Measurements from ENCODE around the gene ACTG1.

Gene ACTG1

DNA sequence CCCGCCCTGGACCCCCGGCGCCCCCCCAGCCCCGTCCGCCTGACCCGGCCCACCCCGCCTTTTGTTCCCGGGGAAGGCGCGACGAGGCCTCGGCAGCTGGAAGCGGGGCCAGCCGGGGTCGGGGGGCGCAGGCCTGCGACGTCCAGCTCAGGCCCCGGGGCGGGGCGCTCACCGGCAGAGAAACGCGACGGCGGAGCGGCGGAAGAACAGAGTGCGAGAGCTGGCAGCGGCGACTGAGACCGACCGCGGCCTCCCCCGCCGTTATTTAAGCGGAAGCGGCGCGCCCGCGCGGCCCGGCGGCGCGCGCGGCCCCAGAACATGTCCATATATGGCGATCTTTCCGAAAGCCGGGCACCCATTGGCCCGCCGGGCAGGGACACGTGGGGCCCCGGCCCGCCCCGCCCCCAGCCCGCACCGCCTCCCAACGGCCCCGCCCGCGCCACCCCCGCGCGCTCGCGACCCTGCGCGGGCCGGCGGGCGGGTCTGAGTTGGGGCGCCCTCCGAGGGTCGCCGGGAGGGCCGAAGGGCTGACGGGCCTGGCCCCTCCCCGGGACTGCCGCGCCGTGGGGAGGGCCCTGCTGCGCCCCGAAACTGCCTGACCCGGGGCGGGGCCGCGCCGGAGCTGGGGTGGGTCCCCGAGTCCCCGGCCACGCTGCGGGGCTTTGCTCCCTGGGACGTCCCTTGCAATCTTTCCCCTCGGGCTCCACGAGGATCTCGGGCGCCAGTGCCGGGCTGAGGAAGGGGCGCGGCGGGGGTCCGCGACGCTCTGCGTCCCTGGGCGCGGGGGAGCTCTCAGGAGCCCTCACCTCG lies at the start of gene ACTG1:
TSS of gene ACTG1 (minus strand) at position 238 of the 810 bp plus-strand sequence. CDS start 445 bp downstream, outside the sequence.
- DNase-seq, result peak; percentile 91

DNA sequence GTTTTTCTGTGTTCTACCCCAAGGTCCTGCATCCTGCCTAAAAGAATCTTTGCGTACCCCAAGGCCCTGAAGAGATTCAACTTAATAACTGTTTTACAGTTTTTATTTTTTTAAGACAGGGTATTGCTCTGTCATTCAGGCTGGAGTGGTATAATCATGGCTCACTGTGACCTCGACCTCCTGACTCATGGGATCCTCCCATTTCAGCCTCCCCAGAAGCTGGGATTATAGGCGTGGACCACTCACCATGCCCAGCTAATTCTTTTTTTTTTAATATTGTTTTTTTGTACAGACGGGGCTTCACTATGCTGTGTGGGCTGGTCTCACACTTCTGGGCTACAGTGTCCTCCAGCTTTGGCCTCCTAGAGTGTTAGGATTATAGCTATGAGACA lies 48.9 kb upstream of the ACTG1 start:
- DNase-seq, result no peak

DNA sequence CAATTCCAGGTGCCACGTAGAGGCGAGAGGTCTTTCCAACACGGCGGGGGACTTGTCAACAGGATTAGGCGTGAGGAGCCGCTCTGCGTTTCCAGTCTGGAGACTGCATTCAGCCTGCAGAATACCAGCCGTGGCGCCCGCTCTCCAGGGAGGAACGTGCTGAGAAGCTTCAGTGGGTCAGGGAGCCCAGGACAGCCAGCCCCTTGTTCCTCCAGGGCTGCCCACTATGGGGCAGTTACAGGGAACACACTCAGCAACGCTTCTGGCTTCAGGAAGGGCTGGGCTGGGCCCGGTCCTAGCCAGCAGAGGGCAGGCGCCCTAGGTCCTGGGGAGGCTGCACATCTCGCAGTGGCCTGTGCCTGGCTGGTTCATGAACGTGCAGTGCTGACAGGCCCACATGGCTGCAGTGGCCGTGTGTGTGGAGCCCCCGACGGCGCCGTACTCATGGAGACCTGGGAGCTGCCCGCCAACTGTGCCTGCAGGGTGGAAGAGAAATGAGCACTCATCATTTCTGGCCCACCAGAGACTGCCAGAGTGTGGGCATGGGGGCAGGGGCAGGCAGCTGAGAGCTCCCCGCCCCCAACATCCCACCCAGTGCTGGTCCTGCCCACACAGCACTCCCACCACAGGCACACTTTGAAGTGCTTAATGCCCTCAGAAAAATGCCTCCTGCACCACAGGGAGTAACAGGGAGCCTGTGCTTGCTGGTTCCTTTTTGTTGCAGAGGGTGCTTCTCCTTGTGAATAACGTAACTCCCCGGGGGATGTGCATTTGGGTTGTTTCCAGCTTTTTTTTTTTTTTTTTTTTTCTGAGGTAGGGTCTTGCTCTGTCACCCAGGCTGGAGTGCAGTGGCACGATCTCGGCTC lies 46.6 kb upstream of the ACTG1 start:
- no peak for DNase-seq

DNA sequence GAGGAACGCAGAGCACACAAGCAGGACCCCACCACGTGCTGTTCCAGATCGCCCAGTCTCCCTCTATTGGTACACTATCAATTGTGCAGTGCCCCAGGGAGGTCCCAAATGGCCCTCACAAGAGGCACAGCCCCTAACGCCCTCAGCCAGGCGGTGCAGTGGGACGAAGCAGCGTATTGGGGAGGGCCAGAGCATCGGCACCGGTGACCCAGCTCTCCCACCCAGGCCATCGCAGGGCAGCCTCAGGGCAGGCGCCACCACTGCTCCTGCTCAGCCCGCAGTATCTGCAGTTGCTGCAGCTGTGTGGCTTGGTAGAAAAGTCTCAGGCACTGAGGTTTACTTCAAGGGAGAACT lies 45.5 kb upstream of the ACTG1 start:
- no peak for DNase-seq

DNA sequence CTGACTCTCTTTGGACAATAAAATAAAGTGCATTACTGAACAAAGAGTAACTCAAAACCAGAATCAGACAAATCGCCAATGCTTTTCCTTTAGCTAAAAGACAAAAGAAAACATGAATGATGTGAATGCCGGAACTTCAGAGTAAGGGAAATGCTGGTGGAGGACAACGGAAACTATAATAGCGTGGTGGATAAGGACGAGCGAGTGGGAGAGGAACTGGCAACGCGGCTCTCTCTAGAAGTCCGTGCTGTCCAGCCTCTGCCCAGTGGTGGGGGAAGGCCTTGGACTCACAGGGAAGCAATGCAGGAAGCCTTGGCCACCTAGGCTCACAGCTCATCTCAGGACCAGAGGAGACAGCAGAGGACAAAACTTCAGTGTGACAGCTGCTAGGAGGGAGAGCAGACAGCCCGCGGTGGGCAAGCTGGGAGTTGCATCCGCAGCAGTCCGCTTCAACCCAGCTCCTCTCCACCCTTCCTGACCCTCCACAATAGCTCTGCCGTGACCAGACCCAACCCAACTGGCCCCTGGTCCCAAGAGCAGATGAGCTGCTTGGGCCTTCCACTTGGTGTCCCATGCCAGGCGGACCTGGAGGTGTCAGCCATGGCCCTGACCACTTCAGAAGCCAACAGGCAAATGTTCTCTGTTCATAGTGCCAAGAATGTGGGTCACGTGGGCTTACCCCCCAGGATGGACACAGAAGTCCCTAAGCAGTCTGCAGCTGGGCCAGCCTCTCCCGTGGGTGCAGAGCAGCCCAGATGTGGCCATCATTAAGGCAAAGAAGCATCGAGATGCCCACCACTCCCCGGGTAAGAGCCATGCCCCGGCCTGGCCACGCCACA lies 44.9 kb upstream of the ACTG1 start:
- no peak for DNase-seq

DNA sequence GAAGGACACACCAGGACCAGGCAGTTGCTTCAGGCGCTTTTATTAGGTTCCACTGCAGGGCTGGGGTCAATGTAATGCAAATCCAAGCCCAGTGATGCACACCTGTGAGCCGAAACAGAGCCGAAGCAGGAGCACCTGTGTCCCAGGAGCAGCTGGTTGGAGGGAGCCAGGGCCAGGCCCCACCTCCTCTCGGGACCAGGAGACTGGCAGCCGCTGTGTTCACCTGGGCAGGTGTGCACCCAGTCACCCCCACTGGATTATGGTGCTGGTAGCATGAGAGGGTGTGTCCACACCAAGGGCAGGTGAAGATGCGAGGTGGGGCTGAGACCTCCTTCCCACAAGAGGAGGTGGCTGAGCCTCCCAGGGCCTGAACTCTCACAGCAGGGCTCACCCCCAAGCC lies 44.3 kb upstream of the ACTG1 start:
- no peak for DNase-seq

DNA sequence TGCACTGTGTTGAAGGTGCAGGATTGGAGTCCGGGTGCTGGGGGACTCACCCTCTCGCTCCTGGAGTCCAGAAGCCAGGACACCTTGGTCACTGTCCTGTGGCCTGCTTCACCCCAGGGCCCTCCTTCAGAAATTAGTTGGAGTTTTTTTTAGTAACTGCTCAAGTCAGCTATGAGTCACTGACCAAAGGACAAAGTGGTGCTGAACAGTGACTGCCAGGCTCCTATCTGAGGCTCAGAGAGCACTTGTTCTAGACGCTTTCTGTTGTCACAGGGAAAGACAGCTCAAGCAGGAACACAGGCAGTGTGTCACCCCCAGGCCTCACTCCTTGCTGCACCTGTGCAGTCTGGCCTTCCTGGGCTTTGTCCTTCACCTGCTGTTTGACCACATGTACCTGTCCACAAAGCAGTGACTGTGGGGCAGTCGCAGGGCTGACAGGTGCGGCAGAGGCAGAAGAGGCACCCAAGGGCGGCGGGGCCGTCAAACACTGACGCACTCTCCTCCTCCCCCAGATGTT lies 43.6 kb upstream of the ACTG1 start:
- no peak for DNase-seq

DNA sequence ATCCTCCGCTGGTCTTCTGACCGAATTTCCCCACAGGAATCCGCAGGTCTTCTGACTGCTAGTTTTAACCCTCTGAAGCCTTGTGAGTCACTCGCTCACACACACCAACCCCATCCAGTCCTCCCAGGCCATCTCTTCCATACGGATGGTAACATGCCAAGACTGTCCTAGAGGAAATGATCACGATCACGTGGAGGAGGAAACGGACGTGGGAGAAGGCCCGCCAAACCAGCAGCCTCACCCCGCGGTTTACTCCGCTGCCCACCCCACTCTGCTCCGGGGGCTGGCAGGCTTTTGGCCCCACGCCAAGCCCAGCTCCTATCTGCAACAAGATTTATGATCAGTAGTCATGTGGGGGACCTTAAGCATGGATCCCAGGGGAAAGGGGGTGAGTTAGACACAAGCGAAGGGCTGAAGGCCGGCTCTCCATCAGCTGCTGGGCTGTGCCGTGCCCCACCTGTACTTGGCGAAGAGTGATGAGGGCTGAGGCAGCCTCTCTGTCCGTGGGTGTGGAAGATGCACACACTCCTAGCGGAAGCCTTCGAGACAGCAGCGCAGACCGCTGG lies 41.1 kb upstream of the ACTG1 start:
- DNase-seq, result no peak

DNA sequence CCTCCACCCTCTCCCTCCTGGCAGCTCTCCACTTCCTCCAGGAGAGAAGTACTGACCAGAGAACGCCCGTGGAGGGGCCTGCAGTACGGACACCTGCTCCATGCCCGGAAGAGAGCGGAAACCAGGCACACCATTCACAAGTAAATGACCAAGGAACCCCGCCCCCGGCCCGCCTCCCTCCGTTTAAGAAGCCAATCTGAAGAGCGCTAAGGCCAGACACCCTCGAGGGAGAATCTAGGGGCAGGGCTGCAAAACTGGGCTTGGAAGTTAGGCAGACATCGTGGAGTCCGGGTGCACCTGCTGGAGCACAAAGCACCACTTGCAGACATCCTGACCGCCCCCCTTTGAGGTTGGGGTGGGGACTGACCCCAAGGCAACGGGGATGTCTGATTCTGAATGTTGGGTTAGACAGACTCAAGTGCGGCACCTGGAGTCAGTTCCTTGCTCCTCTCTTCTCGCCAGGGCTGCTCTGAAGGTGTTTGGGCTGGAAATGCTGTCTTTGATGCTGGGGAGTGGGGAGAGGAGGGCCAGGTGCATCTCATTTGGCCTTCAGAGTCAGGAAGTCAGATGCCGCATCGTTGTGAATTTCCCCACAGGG lies 40.5 kb upstream of the ACTG1 start:
- peak; percentile 80 for DNase-seq

DNA sequence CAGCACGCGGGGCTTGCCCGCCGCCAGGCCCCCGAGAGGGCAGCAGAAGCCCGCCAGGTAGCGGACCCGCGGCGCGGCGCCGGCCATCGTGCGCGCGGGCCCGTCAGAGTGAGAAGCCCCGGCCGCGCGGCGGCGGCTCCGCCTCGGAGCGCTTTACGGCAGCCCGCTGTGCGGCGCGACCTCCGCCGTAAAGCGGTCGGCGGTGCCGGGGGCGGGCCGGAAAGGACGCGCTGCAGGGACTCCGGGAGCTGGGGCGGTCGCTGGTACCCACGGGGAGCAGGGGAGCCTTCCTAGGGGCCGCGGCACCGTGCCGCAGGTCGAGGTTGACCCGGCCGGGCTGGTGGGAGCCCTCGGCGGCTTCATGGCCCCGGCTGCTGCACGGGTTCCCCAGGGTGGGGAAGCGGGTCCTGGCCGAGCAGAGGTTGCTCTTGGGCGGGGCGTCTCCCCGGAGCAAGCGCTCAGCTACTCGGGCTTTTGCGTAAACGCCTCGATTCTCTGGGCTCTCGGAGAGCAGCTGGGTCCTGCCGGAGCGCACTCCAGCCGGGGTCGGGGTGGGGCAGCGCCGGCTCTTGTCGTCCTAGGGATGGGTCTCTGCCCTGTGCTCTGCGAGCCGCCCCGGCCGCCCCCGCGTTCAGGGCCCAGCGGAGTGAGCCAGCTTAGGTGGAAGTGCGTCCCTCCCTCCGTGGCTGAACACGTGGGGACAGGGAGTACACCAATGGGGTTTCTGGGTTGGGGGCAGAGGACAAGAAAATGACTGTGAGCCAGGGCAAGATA lies 39.8 kb upstream of the ACTG1 start, which contains the start of gene FAAP100:
TSS of gene FAAP100 (minus strand) at position 110 of the 774 bp plus-strand sequence. CDS start at position 87, 23 bp downstream.
- peak; percentile 84 for DNase-seq

DNA sequence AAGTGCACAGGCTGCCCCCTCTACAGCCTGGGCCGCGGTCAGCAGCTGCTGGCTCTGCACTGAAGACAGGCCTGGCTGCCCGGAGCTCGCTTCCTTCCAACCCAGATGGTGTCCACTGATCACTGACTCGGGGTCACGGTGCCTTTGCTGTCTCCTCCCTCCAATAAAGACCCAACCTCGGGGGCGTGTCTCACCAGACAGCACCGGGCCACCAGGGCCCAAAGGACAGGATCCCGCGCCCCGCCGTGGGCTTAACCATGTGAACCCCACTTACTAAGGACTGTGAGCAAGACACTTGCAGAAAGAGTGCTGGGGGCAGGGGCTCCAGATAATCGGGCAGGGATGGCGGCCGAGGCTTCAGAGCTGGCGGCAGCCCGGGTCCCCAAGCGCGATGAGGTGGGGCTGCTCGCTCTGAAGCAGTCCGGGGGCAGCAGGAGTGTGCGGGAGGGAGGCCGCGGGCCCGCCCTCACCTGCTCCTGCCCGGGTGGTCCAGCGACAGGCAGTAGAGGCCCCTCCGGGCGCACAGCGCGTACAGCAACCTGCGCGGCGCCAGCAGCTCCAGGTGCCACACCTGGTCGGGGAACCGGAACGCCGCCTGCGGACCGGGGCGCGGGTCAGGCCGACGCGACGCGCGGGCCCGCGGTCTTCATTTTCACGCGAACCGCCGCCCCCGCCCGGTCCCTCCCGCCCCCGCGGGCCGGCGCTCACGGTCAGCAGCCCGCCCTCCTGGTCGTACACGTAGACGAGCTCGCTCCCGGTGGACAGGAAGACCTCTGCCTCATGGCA lies 39.1 kb upstream of the ACTG1 start:
- peak; percentile 17 for DNase-seq

DNA sequence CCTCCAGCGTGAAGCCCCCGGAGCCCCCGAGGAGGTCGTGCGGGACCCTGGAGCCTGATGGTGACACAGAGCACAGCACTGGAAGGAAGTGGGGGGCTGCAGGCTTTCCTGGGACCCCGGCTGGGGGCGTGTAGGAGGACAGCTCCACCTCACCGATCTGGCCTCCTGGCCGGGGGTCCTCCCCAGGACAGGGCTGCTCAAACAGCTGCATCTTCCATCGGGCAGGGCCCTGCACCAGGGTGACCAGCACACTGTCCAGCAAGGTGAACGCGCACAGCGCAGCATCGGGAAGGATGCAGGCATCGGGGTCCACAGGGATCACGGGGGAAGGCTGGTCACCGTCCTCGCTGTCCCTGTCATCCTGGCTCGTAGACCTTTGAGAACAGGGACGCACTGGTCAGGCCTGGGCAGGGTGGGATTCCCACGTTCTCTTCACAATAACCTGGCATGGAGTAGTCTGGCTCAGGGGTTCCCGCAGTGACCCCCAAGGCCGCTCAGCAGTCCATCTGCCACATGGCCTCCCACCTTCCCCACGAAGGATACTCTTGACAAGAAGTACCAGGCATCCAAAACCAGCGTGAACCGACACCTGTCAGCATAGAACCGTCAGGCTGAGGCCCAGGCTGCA lies 38.3 kb upstream of the ACTG1 start:
- DNase-seq, result no peak

DNA sequence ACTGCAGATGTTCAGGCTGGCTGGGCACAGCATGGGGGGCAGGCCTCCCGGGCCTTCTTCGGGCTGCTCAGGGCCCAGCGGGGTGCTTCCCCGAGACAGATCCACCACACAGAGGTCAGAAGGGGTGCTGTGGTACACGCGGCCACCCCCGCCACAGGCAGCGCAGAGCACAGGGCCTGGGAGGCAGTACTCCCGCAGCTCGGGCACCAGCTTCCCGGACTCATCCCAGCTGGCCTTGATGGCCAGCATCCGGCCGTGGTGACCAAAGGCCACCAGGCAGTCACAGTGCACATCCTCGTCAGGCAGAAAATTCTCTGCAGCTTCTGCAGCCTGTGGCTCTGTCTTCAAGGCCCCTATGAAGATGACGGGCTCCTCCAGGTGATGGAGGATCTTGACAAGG lies 37.7 kb upstream of the ACTG1 start:
- DNase-seq, result no peak

DNA sequence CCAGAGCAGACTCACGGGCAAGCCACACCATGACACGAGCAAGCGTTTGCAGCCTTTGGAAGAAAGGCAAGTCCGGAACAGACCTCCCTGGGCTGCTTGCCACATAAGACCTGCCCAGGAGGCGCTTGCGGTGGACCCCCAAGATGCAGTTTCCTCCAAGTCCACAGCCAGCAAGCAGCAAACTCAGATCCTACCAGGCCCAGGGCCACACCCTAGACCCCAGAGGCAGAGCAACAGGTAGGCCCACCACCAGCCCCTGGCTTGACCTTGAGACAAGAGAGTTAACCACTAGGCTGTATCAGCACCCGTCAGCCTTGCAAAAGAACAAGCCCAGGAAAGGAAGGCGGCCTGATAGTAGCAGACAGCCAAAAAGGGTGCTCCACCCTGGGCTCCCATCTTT lies 37.2 kb upstream of the ACTG1 start:
- no peak for DNase-seq

DNA sequence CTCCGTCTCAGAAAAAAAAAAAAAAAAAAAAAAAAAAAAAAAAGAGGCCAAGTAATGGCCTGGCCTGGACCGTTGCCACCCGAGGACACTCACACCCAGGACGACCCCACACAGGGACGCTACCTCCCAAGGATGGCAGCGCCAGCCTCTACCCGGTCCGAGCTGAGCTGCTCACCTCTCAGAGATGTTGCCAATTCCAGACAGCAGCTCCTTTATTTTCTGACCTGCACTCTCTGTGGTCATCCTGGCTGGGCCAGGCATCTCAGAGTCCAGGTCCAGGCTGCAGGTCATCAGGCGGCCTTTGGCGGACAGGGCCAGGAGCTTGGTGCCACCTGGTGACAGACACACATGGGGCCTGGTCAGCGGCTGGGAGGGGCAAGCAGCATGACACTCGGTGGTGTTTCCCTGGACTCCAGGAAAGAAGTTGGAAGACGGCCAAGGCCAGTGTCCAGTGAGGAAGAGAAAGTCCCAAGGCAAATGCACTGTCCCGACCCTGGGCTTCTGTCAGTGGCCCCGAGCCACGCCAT lies 36.5 kb upstream of the ACTG1 start:
- no peak for DNase-seq

DNA sequence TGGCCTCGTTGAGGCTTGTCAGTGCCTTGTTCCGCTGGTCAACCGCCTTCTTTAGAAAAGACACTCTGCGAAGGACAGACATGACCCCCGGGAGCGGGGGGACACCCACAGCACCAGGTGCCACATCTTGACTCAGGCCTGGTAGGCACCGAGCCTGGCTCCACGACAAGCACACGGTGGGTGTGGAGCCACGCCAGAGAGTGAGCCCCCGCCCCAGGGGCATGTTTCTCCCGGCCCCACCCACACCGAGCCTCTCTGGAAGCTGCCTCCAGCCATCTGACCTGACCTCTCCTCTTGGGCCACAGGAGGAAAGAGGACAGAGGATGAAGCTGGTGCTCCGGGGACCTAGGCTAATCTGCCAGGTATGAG lies 35.0 kb upstream of the ACTG1 start:
- DNase-seq, result no peak

DNA sequence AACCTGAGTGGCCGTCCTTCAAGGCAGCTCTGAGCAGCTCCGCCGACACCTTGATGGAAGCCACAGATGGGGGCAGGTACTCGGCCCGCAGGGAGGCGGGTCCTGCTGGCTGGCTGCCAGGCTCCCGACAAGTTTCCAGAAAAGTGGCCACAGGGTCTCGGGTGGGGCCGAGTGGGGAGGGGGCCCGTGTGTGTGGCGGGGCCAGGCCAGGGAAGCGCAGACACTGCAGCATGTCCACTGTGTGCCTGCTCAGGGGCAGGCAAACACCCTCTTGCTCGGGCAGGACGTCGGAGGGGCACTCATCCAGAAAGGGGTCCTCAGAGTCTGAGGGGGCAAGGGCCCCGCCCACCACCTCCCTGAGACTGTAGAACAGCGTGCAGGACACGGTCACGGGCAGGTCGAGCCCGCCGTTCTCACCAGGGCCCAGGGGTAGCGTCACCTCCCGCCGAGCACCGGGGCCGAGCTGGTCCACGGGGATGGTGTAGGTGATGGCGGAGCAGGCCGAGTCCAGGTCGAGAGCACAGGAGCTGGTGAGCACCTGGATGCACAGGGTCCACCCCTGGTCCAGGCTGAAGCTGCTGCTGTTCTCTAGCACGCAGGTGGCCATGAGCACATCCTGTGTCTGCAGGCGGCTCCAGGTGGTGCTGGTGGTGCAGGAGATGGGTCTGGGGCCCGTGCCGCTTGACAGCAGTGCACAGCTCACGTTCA lies 34.5 kb upstream of the ACTG1 start:
- no peak for DNase-seq

DNA sequence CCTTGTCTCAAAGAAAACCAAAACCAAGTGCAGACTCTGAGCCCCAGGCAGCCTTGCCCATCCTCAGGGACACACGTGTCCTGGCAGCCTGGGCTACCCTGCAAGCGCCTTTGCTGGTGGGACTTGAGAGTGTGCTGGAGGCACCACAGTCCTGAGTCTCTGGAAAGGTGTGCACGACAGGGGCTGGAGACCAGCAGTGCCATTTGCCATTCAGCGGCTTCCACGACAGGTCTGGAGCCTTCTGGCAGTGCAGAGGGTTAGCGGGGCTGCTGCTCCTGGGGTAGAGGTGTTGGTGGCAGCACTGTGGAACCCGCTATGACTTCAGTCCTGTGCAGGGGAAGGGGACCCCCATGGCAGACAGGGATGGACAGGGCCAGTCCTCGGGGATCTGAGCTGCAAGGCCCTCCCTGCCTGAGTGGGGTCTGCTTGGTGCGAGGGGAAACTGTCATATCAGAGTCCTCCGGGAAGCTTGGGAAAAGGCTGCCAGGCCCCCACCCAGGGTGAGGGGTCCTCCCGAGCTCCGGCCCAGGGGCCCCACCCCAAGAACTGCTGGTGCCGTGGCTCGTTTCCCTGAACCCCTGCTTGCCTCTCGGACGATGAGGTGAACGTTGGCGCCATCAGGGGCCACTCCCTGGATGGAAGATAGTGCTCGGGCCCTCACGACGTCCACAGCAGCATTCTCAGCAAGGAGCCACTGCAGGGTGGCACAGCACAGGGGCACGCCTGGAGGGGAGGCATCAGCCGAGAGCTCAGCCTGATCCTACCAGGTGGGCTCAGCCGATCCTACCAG lies 32.8 kb upstream of the ACTG1 start:
- no peak for DNase-seq
